Mesodermal cell (in vitro differentiated cells): ENCODE data around the gene TMEM63A.
A peak's percentile ranks its signal among the peaks of the same experiment; 100 is the strongest.

Experiments
- H3K27ac ChIP-seq: 2 replicates; pipeline ENCODE4 v1.7.0; 2013; ENCODE audit warnings: mild to moderate bottlenecking, low read depth, low read length, moderate library complexity; ENCODE audit not compliant: severe bottlenecking
- H3K36me3 ChIP-seq: 2 replicates; pipeline ENCODE4 v1.7.1; 2013; ENCODE audit warnings: mild to moderate bottlenecking, low read length, moderate library complexity; ENCODE audit not compliant: control insufficient read depth, insufficient read depth
- H3K4me1 ChIP-seq: one replicate; pipeline ENCODE4 v1.7.1; 2013; ENCODE audit warnings: mild to moderate bottlenecking, low read length; ENCODE audit not compliant: insufficient read depth, control insufficient read depth, poor library complexity, severe bottlenecking
- H3K4me3 ChIP-seq: 2 replicates; pipeline ENCODE4 v1.7.0; 2013; ENCODE audit warnings: low read length, control low read depth, mild to moderate bottlenecking; ENCODE audit not compliant: insufficient read depth, poor library complexity, severe bottlenecking; ENCODE audit errors: extremely low read depth
- H3K9me3 ChIP-seq: 2 replicates; pipeline ENCODE4 v1.7.1; 2013; ENCODE audit warnings: mild to moderate bottlenecking, low read length, moderate library complexity; ENCODE audit not compliant: control insufficient read depth
- WGBS, 2 experiments: methylation state at CpG; one replicate each; pipeline ENCODE4 v1.1.5; 2013; ENCODE audit warnings: missing lambda C conversion rate in 2 of 2; ENCODE audit not compliant: insufficient coverage in 2 of 2; 5-methylcytosine and 5-hydroxymethylcytosine counted together

Gene TMEM63A

DNA sequence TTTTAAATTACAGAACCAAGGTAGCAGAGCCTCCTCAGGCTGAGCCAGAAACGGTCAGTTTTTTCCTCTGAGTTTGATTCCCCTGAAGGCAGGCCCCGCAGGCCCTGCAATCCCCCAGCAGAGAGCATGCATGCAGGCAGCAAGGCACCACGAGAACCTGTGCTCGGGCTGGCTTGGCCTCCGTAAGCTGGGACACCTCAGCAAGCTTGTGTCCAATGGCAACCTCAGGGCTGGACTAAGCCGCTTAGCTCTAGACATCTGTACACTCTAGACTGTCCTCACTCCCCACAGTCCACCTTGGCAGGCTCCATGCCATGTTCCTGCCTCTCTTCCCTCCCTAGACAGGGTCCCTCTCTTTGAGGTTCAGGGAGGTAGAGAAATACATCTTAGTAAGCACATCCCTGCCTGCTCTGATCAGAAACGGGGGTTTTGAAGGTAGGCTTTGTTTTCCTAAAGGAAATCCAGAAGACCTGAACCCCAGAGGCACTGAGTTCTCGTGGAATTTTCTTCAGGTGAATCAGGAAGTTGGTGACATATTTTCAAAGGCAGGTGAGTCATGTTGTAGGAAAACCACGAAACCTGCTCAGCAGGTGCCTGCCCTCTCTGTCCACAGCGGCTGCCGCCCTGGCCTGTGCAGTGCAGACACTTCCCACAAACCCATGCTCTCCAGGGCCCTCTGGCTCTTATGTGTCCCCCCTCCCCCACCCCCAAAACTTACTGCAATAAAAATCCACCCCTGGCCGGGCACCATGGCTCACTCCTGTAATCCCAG is 7.0 kb downstream of the TMEM63A start:
- Histone ChIP-seq H3K4me1 (peaks cover 2% of the 10 kb centered on the region), H3K27ac (no peak overlapping the region), H3K9me3 (no peaks in the 10 kb centered on the region), H3K4me3 (no peak overlapping the region), H3K36me3 (peaks cover 44% of the 10 kb centered on the region)
- 91 to 95% methylated on average over 9 to 12 of the region's 12 CpGs for WGBS, 2 experiments

DNA sequence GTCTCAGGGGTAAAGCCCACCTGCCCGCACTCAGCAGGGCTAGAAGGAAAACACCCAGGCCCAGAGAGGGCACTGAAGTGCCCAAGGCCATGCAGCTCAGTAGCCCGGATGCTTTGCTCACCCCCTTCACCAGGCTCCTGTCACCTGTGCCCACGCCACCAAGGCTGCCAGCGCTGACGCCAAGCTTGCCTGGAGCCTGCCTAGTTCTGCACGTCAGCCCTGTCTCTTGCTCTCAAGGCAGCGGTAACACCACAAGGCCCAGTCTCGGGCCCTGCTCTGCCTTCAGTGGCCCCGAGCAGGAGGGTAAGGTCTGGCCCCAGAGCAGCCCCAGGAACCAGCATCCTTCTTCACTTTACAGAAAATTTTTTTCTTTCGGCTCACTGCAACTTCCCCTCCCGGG is 7.7 kb downstream of the TMEM63A start:
- Histone ChIP-seq H3K4me1 (peaks cover 2% of the 10 kb centered on the region), H3K4me3 (no peak overlapping the region), H3K27ac (no peak overlapping the region), H3K9me3 (no peaks in the 10 kb centered on the region), H3K36me3 (peaks cover 51% of the 10 kb centered on the region)
- 95 to 98% methylated on average over 9 of the region's 11 CpGs for WGBS, 2 experiments

DNA sequence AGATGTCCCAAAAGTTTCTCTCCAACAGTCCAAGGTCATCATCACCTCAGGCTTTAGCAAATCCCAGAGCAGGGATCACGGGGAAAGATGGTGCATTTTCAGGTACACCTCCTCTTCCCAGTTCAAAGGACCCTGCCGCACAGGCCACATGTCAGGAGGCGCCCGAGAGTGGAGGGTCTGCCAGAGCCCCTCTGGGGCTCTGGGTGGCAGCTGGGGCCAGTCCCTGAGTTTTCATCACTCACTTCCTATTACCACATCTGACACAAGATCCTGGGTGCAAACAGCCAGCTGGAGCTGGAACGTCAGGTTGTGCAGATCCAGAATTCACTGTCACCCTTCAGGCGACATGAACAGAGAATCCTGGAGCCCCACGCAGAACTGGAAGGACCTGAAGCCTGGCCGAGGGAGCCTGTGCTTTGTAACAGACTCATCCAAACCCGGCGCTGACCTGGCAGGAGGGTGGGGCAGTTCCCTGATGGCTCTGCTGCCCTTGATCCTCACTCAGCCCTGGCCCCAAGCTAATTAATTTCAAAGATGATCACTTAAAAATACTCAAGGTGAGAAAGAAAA is 8.8 kb downstream of the TMEM63A start:
- peaks cover 2% of the 10 kb centered on the region for H3K4me1 ChIP-seq
- H3K4me3 ChIP-seq: no peak overlapping the region
- no peak overlapping the region for H3K27ac ChIP-seq
- peaks cover 62% of the 10 kb centered on the region for H3K36me3 ChIP-seq
- WGBS, 2 experiments: 85 to 92% methylated on average over 10 of the region's 10 CpGs
- no peaks in the 10 kb centered on the region for H3K9me3 ChIP-seq

DNA sequence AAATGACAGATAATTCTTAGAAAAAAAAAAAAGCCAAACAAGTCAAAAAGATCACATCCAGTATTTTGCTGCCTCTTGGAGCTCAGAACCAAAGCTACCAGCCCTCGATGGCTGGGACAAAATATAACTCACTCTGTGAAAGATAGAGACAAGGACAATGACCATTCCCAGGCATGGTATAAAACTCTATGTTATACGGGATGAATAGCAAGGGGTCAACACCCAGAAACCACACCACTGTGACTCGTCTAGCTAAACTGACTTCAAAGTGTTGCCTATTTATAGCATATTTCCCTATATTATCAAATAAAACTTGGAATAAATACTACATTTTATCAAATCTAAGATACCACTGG is 10.1 kb downstream of the TMEM63A start:
- Histone ChIP-seq H3K36me3 (peaks cover 65% of the 10 kb centered on the region), H3K27ac (no peak overlapping the region), H3K9me3 (no peaks in the 10 kb centered on the region), H3K4me1 (peaks cover 2% of the 10 kb centered on the region), H3K4me3 (no peak overlapping the region)
- WGBS, 2 experiments: 67% methylated on average over 1 of the region's 3 CpGs; no CpG with 5 or more reads in 1 of the 2 experiments

DNA sequence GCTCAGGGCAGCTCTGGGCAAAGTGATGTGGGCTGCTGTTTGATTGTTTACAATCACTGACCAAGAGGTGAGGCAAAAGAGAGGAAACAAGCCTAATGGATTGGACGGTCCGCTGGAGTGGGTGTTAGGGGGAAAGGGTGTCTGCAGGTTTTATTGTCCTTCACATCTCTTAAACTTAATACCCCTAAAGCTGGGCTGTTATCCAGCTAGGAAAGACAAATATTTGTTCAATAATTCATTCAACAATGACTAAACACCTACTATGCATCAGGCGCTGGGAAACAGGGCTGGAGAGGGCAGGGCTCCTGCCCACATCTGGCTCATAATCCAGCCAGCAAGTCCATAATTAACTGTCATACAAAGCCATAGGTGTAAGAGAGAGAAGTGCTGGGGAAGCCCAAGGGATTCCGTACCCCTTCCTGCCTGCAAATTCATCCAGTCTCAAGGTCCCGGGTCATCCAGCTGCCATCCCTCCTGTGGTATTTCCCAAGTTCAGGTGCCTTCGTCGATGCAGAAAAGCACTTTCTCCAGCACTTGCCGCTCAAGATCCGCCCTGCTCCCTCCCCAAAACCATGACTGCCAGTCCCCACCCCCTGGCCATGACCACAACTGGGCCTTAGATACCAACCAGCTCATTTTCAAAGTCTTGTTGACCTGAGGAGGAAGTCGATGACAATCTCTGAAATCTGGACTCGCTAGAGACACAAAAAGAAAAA is 10.7 kb downstream of the TMEM63A start:
- H3K9me3 ChIP-seq: no peaks in the 10 kb centered on the region
- H3K36me3 ChIP-seq: peaks cover 63% of the 10 kb centered on the region
- H3K4me3 ChIP-seq: no peak overlapping the region
- peaks cover 3% of the 10 kb centered on the region for H3K4me1 ChIP-seq
- no peak overlapping the region for H3K27ac ChIP-seq
- 42 to 93% methylated on average over 4 to 5 of the region's 11 CpGs for WGBS, 2 experiments

DNA sequence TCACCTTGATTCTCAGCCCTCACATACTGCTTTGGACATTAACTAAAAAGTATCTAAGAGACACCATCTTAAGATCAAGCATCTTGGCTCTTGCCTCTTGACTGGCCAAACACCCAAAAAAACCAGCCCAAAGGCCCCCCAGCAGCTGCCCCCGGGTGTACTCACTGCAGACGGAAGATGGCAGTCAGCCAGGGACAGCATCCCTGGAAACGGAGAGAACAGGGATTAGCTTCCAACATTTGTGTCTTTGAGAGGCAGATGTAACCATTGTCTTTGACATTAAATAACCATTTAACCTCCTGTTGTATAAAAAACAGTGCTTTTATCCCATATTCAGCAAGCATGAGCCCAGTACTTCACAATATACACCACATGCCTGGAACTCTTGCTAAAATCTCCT is 11.3 kb downstream of the TMEM63A start:
- Histone ChIP-seq H3K36me3 (peaks cover 59% of the 10 kb centered on the region), H3K4me1 (peaks cover 9% of the 10 kb centered on the region)
- WGBS, 2 experiments: 94% methylated on average over 3 of the region's 3 CpGs; no CpG with 5 or more reads in 1 of the 2 experiments

DNA sequence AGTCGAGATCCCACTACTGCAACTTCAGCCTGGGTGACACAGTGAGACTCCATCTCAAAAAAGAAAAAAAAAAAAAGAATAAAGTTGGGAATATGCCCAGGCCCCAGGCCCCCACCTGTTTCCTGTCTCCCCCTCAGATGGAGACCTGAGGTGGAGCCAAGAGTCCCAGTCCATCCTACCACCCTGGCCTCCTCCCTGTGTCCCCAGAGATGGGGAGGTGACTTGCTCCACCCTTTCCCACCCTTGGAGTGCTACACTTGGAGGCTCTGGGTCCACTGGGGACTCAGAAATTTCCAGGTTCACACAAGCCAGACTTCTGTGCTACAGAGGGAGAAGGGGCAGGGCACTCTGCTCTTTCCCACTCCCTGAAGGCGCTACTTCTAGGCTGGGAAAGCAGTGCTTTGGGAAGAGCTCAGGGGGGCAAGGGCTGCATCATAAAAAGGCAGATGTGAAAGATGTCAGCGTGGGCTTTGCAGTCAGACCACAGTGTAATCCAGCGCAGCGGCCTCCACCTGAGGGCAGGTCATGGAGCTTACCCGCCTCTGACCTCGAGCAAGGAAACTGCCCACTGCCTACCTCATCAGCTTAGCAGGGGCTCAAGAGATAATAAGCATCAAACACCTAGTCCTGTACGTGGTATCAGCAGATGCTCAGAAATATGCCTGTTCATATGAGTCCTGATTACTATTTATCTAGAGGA is 13.4 kb downstream of the TMEM63A start:
- Histone ChIP-seq H3K9me3 (no peaks in the 10 kb centered on the region), H3K36me3 (peaks cover 58% of the 10 kb centered on the region), H3K4me1 (peaks cover 16% of the 10 kb centered on the region), H3K4me3 (no peak overlapping the region), H3K27ac (no peak overlapping the region)
- 86% methylated on average over 6 to 7 of the region's 8 CpGs for WGBS, 2 experiments

More for the DNA sequence above, 11.3 kb downstream of the TMEM63A start:
- Histone ChIP-seq H3K27ac (no peak overlapping the region), H3K9me3 (no peaks in the 10 kb centered on the region), H3K4me3 (no peak overlapping the region)

DNA sequence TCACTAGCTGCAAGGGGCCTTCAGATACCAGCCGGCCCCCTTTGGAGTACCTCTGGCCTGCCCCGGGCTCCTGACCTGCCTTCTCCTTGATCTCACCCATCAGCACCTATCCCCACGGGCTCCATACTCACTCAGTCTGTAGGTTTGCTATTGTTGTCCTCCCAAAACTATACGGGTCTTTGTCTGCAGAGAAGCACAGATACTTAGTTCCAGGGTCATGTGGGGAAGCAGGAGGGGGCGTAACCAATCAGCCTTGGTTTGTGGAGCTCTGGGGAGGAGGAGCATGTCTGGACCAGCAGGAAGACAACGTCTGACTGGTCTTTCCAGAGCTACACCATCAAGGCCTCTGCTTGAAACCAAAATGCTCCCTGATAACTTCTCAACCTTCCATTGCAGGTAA is 15.2 kb downstream of the TMEM63A start:
- Histone ChIP-seq H3K27ac (no peak overlapping the region), H3K4me3 (no peak overlapping the region), H3K4me1 (peaks cover 16% of the 10 kb centered on the region), H3K36me3 (peaks cover 64% of the 10 kb centered on the region), H3K9me3 (no peaks in the 10 kb centered on the region)
- 62 to 88% methylated on average over 3 to 4 of the region's 6 CpGs for WGBS, 2 experiments

DNA sequence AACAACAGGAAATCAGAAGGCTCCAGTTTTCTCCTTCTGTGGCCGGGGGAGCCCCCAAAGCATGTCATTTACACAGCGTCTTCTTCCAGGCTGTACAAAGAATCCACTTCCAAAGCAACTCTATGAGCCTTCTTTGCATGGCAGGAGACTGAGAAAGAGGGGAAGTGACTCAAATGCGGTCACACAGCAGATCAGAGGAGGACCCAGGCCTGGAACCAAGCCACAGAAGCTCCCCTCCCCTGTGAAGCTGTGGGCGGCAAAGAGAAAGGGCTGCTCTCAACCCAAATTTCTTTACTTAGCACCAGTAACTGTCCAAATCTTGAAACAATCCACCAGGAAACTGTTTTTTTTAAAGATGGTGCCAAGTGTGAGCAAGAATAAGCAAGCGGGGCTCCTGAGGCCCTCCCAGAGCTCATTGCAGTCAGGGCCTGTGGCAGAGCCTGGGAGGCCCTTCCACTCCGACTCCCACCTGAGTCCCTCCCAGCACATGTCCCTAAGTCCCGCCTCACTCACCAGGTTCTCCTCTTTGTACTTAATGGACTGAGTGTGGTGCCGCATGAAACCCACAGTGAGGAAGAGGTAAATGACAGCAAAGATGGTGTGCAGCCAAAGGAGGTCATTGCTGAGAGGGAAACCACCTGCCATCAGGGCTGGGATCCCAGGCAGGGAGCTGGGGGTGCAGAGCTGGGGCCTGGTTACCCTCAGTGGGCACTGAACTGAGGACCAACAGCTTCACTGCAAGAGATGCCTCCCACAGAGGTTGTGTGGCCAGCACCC is 15.9 kb downstream of the TMEM63A start:
- peak overlapping the region; percentile 67 for H3K27ac ChIP-seq
- H3K36me3 ChIP-seq: peaks cover 66% of the 10 kb centered on the region
- 85 to 86% methylated on average over 4 to 5 of the region's 8 CpGs for WGBS, 2 experiments

DNA sequence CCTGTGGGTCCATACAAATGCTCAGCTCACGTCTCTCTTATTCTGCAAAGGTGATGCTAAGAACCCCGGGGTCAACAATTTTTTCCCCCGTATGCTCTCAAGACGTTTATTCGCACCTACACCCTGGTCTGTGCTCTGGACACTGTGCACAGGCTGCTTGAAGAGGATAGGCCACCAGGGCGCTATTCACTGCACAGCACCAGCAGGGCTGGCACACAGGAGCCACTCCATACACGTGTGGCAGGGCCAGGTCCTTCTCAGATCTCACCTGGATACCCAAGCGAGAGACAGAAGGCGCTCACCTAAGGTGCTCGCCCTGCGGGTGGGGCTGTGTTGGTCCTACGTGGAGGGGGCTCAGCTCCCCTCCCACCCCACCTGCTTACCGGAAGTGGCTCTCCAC is 16.7 kb downstream of the TMEM63A start:
- 88 to 94% methylated on average over 8 to 12 of the region's 13 CpGs for WGBS, 2 experiments
- peaks cover 14% of the 10 kb centered on the region for H3K4me1 ChIP-seq
- H3K27ac ChIP-seq: no peak overlapping the region
- no peaks in the 10 kb centered on the region for H3K9me3 ChIP-seq
- no peak overlapping the region for H3K4me3 ChIP-seq
- peaks cover 67% of the 10 kb centered on the region for H3K36me3 ChIP-seq

More for the DNA sequence above, 15.9 kb downstream of the TMEM63A start:
- Histone ChIP-seq H3K4me3 (no peak overlapping the region), H3K4me1 (peaks cover 14% of the 10 kb centered on the region), H3K9me3 (no peaks in the 10 kb centered on the region)
